HepG2 (cell line): Measurements from ENCODE around the gene ATPAF1. TPM values are rescaled to one million over a fixed set of nuclear protein-coding genes. Genes with fewer than 3 reads are reported as not detected.

Experiments used
- KLF12 ChIP-seq: sonication (generic); formaldehyde crosslinking; IDR thresholded peaks from 2 replicates; pipeline ENCODE4 v1.4.0; 2020; ENCODE audit warnings: missing genetic modification reagents, borderline replicate concordance
- PHF8 ChIP-seq: sonication (generic); formaldehyde crosslinking; IDR thresholded peaks from 2 replicates; pipeline ENCODE4 v1.5.0; 2020; ENCODE audit warnings: missing genetic modification reagents
- ZNF205 ChIP-seq: IDR thresholded peaks from 2 replicates; pipeline ENCODE4 v1.6.1; 2018; ENCODE audit warnings: missing biosample characterization, missing genetic modification reagents
- polyA plus RNA-seq, 8 experiments: library from polyadenylated mRNA; depleted of rRNA in 3 of 8; stranded (reverse) in 7 of 8; unstranded in 1 of 8; fragments of >200 nt; fragmentation: Illumina TruSeq in 4 of 8; extraction: Trizol in 4 of 8; gene quantifications; 2 replicates each; pipeline versions ENCODE4 v1.2.1 to v1.2.3, GENCODE V29; 2011 to 2016; ENCODE audit warnings: low read depth in 4 of 8, missing spikeins in 1 of 8, mixed read lengths in 1 of 8; ENCODE audit not compliant: insufficient read depth in 1 of 8
- total RNA-seq, 5 experiments: library from RNA; depleted of rRNA; stranded (reverse); fragments of >200 nt; fragmentation: Illumina TruSeq; extraction: Trizol; gene quantifications; 2 replicates each; pipeline ENCODE4 v1.2.3, GENCODE V29; 2016; ENCODE audit warnings: low read depth in 1 of 5
- TF ChIP-seq, protein P1 (sequence below): sonication (generic); formaldehyde crosslinking; IDR thresholded peaks from 2 replicates; pipeline ENCODE4 v1.5.1; 2020; ENCODE audit warnings: missing genetic modification reagents, mild to moderate bottlenecking, borderline replicate concordance
- TF ChIP-seq, protein P2 (sequence below): sonication (generic); IDR thresholded peaks from 2 replicates; pipeline ENCODE4 v1.6.1; 2016; ENCODE audit warnings: low read depth, borderline replicate concordance
- TF ChIP-seq, protein P3 (sequence below): sonication (generic); formaldehyde crosslinking; IDR thresholded peaks from 2 replicates; pipeline ENCODE4 v1.8.1; 2023; ENCODE audit warnings: mild to moderate bottlenecking, missing genetic modification reagents
- TF ChIP-seq, protein P4 (sequence below), 2 experiments: sonication (generic) in 1 of 2; formaldehyde crosslinking in 1 of 2; IDR thresholded peaks; 2 replicates each; pipeline versions ENCODE4 v1.6.1 to v1.9.0; 2014 to 2022; ENCODE audit warnings: antibody characterized with exemption in 1 of 2, borderline replicate concordance in 1 of 2, inconsistent platforms in 1 of 2, low read depth in 1 of 2, missing genetic modification reagents in 1 of 2
- TF ChIP-seq, protein P5 (sequence below): sonication (generic); formaldehyde crosslinking; IDR thresholded peaks from 2 replicates; pipeline ENCODE4 v1.8.0; 2022; ENCODE audit warnings: low read depth, missing genetic modification reagents

The ATPAF1 gene
- total and polyA plus RNA-seq, 2 of the 13 experiments (the other 11 are each of a cell fraction or from before 2014, with no cell fraction given), result 66.6 to 76.7 TPM

DNA sequence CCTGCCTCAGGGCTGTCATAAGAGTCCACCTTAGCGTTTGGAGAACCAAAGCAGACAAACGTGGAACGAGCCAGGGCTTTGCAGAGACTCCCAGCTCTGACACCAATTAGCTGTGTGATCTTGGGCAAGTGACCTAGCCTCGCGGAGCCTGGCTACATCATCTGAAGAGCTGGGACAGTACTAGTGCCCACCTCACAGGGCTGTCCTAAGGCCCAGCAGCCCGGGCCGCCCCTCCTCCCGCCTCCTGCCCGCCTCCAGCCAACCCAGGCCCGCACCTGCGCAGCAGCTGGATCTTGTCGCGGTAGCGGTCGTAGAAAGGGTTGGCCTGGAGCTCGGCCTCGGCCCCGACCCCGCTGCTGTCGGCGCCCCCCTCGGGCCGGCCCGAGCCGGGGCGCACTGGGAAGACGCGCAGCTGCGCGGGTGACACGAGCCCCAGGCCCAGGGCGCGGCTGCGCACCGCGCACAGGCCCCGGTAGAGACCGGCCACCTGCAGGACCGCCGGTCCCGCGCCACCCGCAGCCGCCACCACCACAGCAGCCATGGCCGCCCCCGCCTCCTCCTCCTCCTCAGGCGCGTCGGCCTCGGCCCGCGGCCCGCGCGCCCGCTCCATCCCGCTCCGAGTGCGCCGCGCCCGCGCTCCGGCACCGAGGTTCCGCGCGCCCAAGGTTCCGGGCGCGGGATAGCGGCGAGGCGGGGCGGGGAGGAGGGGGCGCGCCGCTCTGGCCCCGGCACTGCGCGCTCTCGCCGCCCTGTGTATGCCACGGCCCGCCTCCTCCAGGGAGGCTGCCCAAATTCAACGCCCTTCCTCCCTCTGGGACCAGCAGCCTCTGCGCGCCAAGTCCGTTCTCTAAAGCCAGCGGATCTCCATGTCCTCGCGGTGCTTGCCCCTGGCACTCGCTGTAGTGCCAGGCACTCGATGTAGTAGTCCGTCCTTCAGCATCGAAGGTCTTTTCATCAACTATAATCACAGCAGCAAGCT, at the start of gene ATPAF1 (continued):
- TF ChIP-seq, protein P1, sequence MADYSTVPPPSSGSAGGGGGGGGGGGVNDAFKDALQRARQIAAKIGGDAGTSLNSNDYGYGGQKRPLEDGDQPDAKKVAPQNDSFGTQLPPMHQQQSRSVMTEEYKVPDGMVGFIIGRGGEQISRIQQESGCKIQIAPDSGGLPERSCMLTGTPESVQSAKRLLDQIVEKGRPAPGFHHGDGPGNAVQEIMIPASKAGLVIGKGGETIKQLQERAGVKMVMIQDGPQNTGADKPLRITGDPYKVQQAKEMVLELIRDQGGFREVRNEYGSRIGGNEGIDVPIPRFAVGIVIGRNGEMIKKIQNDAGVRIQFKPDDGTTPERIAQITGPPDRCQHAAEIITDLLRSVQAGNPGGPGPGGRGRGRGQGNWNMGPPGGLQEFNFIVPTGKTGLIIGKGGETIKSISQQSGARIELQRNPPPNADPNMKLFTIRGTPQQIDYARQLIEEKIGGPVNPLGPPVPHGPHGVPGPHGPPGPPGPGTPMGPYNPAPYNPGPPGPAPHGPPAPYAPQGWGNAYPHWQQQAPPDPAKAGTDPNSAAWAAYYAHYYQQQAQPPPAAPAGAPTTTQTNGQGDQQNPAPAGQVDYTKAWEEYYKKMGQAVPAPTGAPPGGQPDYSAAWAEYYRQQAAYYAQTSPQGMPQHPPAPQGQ (CRISPR knock-in tag), result peak; percentile 77; the same call in 1 of the 2 replicates
- TF ChIP-seq KLF12 (CRISPR knock-in tag), result no peak
- TF ChIP-seq, protein P2, sequence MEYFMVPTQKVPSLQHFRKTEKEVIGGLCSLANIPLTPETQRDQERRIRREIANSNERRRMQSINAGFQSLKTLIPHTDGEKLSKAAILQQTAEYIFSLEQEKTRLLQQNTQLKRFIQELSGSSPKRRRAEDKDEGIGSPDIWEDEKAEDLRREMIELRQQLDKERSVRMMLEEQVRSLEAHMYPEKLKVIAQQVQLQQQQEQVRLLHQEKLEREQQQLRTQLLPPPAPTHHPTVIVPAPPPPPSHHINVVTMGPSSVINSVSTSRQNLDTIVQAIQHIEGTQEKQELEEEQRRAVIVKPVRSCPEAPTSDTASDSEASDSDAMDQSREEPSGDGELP, result 0 out of 2 replicates have a peak, but pooled peaks have one; percentile 8
- TF ChIP-seq, protein P3, sequence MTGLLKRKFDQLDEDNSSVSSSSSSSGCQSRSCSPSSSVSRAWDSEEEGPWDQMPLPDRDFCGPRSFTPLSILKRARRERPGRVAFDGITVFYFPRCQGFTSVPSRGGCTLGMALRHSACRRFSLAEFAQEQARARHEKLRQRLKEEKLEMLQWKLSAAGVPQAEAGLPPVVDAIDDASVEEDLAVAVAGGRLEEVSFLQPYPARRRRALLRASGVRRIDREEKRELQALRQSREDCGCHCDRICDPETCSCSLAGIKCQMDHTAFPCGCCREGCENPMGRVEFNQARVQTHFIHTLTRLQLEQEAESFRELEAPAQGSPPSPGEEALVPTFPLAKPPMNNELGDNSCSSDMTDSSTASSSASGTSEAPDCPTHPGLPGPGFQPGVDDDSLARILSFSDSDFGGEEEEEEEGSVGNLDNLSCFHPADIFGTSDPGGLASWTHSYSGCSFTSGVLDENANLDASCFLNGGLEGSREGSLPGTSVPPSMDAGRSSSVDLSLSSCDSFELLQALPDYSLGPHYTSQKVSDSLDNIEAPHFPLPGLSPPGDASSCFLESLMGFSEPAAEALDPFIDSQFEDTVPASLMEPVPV (CRISPR knock-in tag), result no peak
- peak; percentile 64; the same call in 1 of the 2 replicates for TF ChIP-seq PHF8 (CRISPR knock-in tag)
- TF ChIP-seq ZNF205 (CRISPR knock-in tag), result no peak; the same call in 1 of the 2 replicates
- TF ChIP-seq, protein P4, sequence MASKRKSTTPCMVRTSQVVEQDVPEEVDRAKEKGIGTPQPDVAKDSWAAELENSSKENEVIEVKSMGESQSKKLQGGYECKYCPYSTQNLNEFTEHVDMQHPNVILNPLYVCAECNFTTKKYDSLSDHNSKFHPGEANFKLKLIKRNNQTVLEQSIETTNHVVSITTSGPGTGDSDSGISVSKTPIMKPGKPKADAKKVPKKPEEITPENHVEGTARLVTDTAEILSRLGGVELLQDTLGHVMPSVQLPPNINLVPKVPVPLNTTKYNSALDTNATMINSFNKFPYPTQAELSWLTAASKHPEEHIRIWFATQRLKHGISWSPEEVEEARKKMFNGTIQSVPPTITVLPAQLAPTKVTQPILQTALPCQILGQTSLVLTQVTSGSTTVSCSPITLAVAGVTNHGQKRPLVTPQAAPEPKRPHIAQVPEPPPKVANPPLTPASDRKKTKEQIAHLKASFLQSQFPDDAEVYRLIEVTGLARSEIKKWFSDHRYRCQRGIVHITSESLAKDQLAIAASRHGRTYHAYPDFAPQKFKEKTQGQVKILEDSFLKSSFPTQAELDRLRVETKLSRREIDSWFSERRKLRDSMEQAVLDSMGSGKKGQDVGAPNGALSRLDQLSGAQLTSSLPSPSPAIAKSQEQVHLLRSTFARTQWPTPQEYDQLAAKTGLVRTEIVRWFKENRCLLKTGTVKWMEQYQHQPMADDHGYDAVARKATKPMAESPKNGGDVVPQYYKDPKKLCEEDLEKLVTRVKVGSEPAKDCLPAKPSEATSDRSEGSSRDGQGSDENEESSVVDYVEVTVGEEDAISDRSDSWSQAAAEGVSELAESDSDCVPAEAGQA (IDR thresholded peaks at IDR 0.05; ENCODE audit: low read depth), result peak; percentile 24; the same call in 1 of the 2 replicates
- TF ChIP-seq, protein P4 (CRISPR knock-in tag; IDR thresholded peaks at IDR 0.05; ENCODE audit: borderline replicate concordance), result no peak
- TF ChIP-seq, protein P5, sequence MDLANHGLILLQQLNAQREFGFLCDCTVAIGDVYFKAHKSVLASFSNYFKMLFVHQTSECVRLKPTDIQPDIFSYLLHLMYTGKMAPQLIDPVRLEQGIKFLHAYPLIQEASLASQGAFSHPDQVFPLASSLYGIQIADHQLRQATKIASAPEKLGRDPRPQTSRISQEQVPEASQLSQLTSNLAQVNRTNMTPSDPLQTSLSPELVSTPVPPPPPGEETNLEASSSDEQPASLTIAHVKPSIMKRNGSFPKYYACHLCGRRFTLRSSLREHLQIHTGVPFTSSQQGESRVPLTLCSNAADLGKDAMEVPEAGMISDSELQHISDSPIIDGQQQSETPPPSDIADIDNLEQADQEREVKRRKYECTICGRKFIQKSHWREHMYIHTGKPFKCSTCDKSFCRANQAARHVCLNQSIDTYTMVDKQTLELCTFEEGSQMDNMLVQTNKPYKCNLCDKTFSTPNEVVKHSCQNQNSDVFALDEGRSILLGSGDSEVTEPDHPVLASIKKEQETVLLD (CRISPR knock-in tag), result 0 out of 2 replicates have a peak, but pooled peaks have one; percentile 46
